Hair follicular keratinocyte (primary cell): ENCODE measurements around the gene HNF1A. TPM values are rescaled to one million over a fixed set of nuclear protein-coding genes. Genes with fewer than 3 reads are reported as not detected.

Experiments used
- total RNA-seq: library from RNA; depleted of rRNA; stranded (reverse); fragments of >200 nt; gene quantifications from 2 replicates; pipeline ENCODE4 v1.2.3, GENCODE V29; 2015

HNF1A gene, protein sequence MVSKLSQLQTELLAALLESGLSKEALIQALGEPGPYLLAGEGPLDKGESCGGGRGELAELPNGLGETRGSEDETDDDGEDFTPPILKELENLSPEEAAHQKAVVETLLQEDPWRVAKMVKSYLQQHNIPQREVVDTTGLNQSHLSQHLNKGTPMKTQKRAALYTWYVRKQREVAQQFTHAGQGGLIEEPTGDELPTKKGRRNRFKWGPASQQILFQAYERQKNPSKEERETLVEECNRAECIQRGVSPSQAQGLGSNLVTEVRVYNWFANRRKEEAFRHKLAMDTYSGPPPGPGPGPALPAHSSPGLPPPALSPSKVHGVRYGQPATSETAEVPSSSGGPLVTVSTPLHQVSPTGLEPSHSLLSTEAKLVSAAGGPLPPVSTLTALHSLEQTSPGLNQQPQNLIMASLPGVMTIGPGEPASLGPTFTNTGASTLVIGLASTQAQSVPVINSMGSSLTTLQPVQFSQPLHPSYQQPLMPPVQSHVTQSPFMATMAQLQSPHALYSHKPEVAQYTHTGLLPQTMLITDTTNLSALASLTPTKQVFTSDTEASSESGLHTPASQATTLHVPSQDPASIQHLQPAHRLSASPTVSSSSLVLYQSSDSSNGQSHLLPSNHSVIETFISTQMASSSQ
- not detected in 2 replicates for total RNA-seq

DNA sequence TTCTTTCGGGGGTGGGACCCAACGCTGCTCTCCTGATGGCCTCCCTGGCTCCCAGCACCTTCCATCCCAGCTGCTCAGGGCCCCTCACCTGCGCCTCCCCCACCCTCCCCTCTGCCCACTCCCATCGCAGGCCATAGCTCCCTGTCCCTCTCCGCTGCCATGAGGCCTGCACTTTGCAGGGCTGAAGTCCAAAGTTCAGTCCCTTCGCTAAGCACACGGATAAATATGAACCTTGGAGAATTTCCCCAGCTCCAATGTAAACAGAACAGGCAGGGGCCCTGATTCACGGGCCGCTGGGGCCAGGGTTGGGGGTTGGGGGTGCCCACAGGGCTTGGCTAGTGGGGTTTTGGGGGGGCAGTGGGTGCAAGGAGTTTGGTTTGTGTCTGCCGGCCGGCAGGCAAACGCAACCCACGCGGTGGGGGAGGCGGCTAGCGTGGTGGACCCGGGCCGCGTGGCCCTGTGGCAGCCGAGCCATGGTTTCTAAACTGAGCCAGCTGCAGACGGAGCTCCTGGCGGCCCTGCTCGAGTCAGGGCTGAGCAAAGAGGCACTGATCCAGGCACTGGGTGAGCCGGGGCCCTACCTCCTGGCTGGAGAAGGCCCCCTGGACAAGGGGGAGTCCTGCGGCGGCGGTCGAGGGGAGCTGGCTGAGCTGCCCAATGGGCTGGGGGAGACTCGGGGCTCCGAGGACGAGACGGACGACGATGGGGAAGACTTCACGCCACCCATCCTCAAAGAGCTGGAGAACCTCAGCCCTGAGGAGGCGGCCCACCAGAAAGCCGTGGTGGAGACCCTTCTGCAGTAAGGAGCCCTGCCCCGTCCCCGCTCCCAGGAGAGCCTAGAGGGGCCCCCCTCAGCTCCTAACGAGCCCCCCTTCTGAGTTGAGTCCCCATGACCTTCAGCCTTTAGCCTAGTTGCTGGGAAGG is at the start of gene HNF1A:
Gene HNF1A, plus strand, starts transcription at position 248 of the 924 bp plus-strand sequence. Its CDS starts 226 bp downstream, at position 474.

DNA sequence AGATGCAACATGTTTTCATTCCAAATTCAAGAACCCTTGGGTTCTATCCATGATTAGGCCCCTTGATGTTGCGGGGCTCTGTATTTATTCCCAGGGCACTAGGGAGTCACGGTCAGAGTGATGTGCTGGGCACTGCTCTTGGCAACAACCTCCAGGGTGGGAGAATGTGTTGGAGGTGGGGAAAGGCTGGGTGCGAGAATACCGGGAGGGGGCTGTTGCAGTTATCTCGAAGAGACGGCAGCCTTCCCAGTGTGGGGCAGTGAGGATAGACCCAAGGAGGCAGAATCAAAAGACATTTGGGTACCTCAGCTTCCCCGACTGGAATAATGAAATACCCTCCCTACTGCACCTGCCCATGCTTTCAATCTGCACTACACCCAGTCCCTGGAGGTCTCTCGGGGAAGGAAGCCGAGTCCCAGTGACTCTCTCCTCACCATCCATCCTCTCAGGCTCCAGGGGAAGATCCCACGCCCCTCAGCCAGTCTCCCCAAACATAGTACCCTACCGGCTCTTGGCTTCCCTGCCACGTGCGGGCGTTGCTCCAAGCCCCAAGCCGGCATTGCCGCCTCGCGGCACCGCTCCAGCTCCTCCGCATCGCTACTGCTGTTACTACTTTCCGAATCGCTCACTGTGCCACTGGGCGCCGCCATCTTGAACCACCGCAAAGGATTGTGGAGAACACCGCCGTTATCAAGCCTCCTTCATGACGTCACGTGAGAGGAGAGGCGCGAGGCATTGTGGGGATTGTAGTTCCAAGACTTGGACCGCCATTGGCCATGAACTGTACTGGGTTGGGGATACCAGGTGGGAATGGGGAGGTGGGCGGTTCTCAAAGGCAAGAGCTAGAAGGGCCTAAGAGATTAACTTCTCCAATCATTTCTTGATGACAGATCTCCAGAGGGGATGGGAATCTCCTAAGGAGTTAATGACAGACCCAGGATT is 37.8 kb downstream of the HNF1A start, which contains the start of gene C12orf43:
Gene C12orf43, minus strand, starts transcription at position 663 of the 942 bp plus-strand sequence. Its CDS starts 13 bp downstream, at position 650.

DNA sequence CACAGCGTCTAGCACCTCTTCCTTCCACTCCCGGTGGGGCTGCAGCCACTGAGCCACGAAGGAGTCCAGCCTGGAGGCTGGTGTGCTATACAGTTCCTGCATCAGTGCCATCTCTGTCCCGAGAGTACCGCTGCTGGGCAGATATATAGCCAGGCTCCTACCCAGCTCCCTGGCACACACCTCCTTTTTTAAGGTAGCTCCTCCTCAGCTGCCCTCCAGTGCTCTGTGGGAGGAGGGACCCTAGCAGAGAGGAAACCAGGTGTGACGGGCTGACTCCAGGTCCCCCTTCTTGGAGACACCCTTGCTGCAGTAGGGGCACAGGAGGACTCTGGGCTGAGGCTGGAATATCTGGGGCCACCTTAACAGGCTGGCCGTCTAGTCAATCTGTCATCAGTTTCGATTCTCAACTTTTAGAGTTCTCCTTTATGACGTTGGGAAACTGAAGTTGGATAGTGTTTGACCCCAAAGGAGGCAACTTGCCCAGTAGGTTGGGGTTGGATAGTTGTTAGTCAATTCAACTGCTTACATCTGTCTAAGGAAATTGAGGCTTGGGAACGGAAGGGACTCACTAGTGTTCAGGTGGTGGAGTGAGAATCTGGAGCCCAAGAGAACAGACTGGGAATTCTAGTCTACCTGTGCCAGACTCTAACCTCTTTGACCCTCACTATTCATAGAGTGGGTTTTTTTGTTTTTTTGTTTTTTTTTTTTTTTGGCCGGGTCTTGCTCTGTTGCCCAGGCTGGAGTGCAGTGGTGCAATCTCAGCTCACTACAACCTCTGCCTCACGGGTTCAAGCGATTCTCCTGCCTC is 60.7 kb downstream of the HNF1A start, which contains the start of gene OASL:
Gene OASL, minus strand, starts transcription at position 386 of the 808 bp plus-strand sequence. Its CDS starts 275 bp downstream, at position 111.

Other genes with a start within 250 kb of the HNF1A start
- 8.5 and 15.5 TPM in 2 replicates for gene SPPL3, start 74.2 kb upstream of the HNF1A start, total RNA-seq
- gene C12orf43, start 37.9 kb downstream of the HNF1A start, total RNA-seq: 7.6 and 20.6 TPM in 2 replicates
- gene OASL, start 60.7 kb downstream of the HNF1A start, total RNA-seq: 1.1 TPM in 2 replicates
- gene P2RX7, start 154.3 kb downstream of the HNF1A start, total RNA-seq: 0.16 and 0.34 TPM in 2 replicates
- gene P2RX4, start 231.6 kb downstream of the HNF1A start, total RNA-seq: 13.7 and 16.5 TPM in 2 replicates